HCT116 (cell line): Measurements from ENCODE around the gene PTPRCAP. TPM values are rescaled to one million over a fixed set of nuclear protein-coding genes. Genes with fewer than 3 reads are reported as not detected.

Experiments
- ATAC-seq: fragments of 200-7000 bp; cut with Tn5 transposase; 2 replicates; pipeline ENCODE4 v1.9.1; 2020; ENCODE audit warnings: mild to moderate bottlenecking, moderate library complexity
- BruUV-seq: library from RNA; stranded (reverse); fragments of 400-500 nt; replicated peaks from 2 replicates; lab custom pipeline; 2021; lab: Mats Ljungman, UMichigan
- CTCF ChIA-PET: fragments of 300-600 bp; sonication (Branson Sonifier 250); formaldehyde crosslinking; loops from one replicate; lab custom pipeline; 2021; ENCODE audit warnings: antibody characterized with exemption; lab: Charles Lee
- POLR2A ChIA-PET: fragments of 300-600, 350-600 bp; sonication (Branson Sonifier 250); formaldehyde crosslinking; loops from one replicate; lab custom pipeline; 2021; ENCODE audit warnings: antibody characterized with exemption; lab: Charles Lee
- RAD21 ChIA-PET, 2 experiments: fragments of 300-600 bp; sonication (Branson Sonifier 250); formaldehyde crosslinking; loops; one replicate each; lab custom pipeline; 2023; ENCODE audit warnings: low total read pairs in 2 of 2; ENCODE audit not compliant: uncharacterized antibody in 2 of 2, unreplicated experiment in 2 of 2, low non-redundant PET in 1 of 2; lab: Charles Lee
- DNase-seq: peaks from one replicate; pipeline ENCODE4 v3.0.0-alpha.2; 2010; ENCODE audit warnings: low read depth, low spot score
- H2AFZ ChIP-seq: fragments of 200-600 bp; shearing (Covaris generic), sonication (generic); 2 replicates; pipeline ENCODE4 v1.6.1; 2017; ENCODE audit warnings: low read depth, mixed run types, mixed read lengths, antibody characterized with exemption, low read length; ENCODE audit not compliant: poor library complexity, severe bottlenecking
- H3K27ac ChIP-seq: 2 replicates; pipeline ENCODE4 v1.5.1; 2012; ENCODE audit warnings: low read depth, low read length
- H3K27me3 ChIP-seq: fragments of 200-600 bp; sonication (generic); 2 replicates; pipeline ENCODE4 v1.6.1; 2016; ENCODE audit warnings: mixed run types, low read length, mixed read lengths; ENCODE audit not compliant: insufficient read depth
- H3K36me3 ChIP-seq, 2 experiments: fragments of 200-500 bp in 1 of 2; fragments of 200-600 bp in 1 of 2; sonication (Bioruptor generic) in 1 of 2; sonication (generic) in 1 of 2; 2 replicates each; pipeline versions ENCODE4 v1.5.1 to v1.6.1; 2014 to 2016; ENCODE audit warnings: low read length in 2 of 2, inconsistent platforms in 1 of 2, mixed read lengths in 1 of 2, mixed run types in 1 of 2; ENCODE audit not compliant: insufficient read depth in 2 of 2, control insufficient read depth in 1 of 2
- H3K4me1 ChIP-seq, 2 experiments: fragments of 200-600 bp in 1 of 2; sonication (generic) in 1 of 2; 2 replicates each; pipeline versions ENCODE4 v1.5.1 to v1.6.1; 2012 to 2017; ENCODE audit warnings: low read length in 2 of 2, inconsistent platforms in 1 of 2, mild to moderate bottlenecking in 1 of 2, mixed read lengths in 1 of 2, mixed run types in 1 of 2, moderate library complexity in 1 of 2; ENCODE audit not compliant: insufficient read depth in 2 of 2, control insufficient read depth in 1 of 2
- H3K4me2 ChIP-seq: fragments of 200-600 bp; sonication (generic); 2 replicates; pipeline ENCODE4 v1.6.1; 2017; ENCODE audit warnings: mixed run types, low read length, mixed read lengths
- H3K4me3 ChIP-seq, 2 experiments: fragments of 200-600 bp in 1 of 2; sonication (generic) in 1 of 2; replicated peaks in 1 of 2; 2 replicates each; pipeline ENCODE4 v1.5.1; 2011 to 2016; ENCODE audit warnings: low read length in 2 of 2, control low read depth in 1 of 2, low read depth in 1 of 2, mild to moderate bottlenecking in 1 of 2, mixed read lengths in 1 of 2, mixed run types in 1 of 2
- H3K79me2 ChIP-seq: fragments of 200-600 bp; sonication (generic); 2 replicates; pipeline ENCODE4 v1.6.1; 2017; ENCODE audit warnings: mild to moderate bottlenecking, mixed run types, low read length, moderate library complexity, mixed read lengths; ENCODE audit not compliant: insufficient read depth
- H3K9ac ChIP-seq: fragments of 200-600 bp; sonication (generic); 2 replicates; pipeline ENCODE4 v1.6.1; 2016; ENCODE audit warnings: low read length, mixed read lengths
- H3K9me2 ChIP-seq: fragments of 200-600 bp; sonication (generic), shearing (Covaris generic); 2 replicates; pipeline ENCODE4 v1.6.1; 2017; ENCODE audit warnings: mixed run types, mild to moderate bottlenecking, moderate library complexity; ENCODE audit not compliant: insufficient read depth
- H3K9me3 ChIP-seq, 2 experiments: fragments of 200-500 bp in 1 of 2; fragments of 200-600 bp in 1 of 2; sonication (Bioruptor generic) in 1 of 2; sonication (generic) in 1 of 2; 2 replicates each; pipeline ENCODE4 v1.6.1; 2014 to 2017; ENCODE audit warnings: low read length in 2 of 2, mixed read lengths in 2 of 2, inconsistent platforms in 1 of 2, low read depth in 1 of 2, mild to moderate bottlenecking in 1 of 2, mixed run types in 1 of 2, moderate library complexity in 1 of 2; ENCODE audit not compliant: control insufficient read depth in 1 of 2, insufficient read depth in 1 of 2
- H4K20me1 ChIP-seq: fragments of 200-600 bp; sonication (generic), shearing (Covaris generic); 2 replicates; pipeline ENCODE4 v1.6.1; 2017; ENCODE audit warnings: mixed run types, mild to moderate bottlenecking, moderate library complexity; ENCODE audit not compliant: insufficient read depth
- CEBPB ChIP-seq: IDR thresholded peaks from 2 replicates; pipeline ENCODE4 v1.6.1; 2012; ENCODE audit warnings: low read depth
- MAX ChIP-seq: IDR thresholded peaks from 2 replicates; pipeline ENCODE4 v1.6.1; 2012
- RAD21 ChIP-seq: IDR thresholded peaks from 2 replicates; pipeline ENCODE4 v1.6.1; 2012; ENCODE audit warnings: low read depth, mild to moderate bottlenecking
- SIN3A ChIP-seq: IDR thresholded peaks from 2 replicates; pipeline ENCODE4 v1.6.1; 2012; ENCODE audit warnings: low read depth
- ZFX ChIP-seq: fragments of 450-650 bp; IDR thresholded peaks from 2 replicates; pipeline ENCODE4 v1.6.1; 2017
- ZNF274 ChIP-seq: fragments of 200-500 bp; sonication (Bioruptor generic); IDR thresholded peaks from 2 replicates; pipeline ENCODE4 v1.6.1; 2014; ENCODE audit warnings: mild to moderate bottlenecking, low read depth, low read length, inconsistent platforms
- intact Hi-C: fragments of 100-400 bp; cut with micrococcal nuclease; formaldehyde crosslinking; loops from 2 replicates; pipeline ENCODE4 v1.10.0; 2022
- total RNA-seq: library from RNA; stranded (reverse); gene quantifications from one replicate; pipeline ENCODE4 v1.2.1, GENCODE V29; 2021; ENCODE audit not compliant: unreplicated experiment
- TF ChIP-seq, protein P1 (sequence below), 3 experiments: fragments of 200-600 bp in 1 of 3; sonication (generic) in 1 of 3; IDR thresholded peaks in 2 of 3; conservative IDR thresholded peaks in 1 of 3; 2 replicates each; pipeline ENCODE4 v1.5.1; 2012 to 2017; ENCODE audit warnings: low read depth in 2 of 3, low read length in 2 of 3, antibody characterized with exemption in 1 of 3, borderline replicate concordance in 1 of 3, control low read depth in 1 of 3, mild to moderate bottlenecking in 1 of 3, mixed read lengths in 1 of 3, mixed run types in 1 of 3, moderate library complexity in 1 of 3; ENCODE audit not compliant: insufficient read depth in 1 of 3

The PTPRCAP gene
- total RNA-seq, 1 experiment from 2014 or later = 1.4 TPM

DNA sequence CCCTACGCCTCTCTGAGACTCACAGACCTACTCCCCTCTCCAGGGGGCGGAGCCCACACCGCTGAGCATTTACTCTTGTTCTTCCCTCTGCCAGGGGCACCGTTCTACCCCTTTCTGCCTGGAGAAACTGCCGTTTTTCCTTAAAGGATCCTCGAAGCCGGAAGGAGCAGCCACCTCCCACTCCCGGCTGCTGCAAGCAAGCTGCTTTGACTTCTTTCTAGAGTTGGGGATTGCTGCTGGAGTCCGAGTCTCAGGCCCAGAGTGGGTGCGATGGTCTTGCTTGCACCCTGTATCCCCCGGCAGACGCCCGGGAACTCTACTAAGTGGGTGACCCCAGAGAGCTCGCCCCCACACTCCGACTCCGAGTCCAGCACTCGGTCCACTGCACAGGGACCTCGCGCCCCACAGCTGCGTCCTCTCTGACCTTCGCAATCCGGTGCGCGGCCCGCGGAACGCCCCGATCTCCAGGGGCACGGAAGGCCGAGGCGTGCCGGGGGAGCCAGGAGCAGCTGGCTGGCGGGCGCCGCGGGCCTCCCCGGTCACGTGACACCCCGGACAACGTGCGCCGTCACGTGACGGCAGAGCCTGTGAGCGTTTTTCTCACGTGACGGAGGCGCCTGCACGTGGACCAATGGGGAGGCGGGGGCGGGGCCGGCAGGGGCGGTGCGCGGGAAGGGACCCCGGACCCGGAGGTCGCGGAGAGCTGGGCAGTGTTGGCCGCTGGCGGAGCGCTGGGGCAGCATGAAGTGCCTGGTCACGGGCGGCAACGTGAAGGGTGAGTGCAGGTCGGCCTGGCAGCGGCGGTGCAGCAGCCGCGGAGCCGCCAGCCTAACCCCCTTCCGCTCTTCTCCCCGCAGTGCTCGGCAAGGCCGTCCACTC lies 45.9 kb downstream of the PTPRCAP start, which contains the start of gene RAD9A (continued):
- TF ChIP-seq, protein P1, sequence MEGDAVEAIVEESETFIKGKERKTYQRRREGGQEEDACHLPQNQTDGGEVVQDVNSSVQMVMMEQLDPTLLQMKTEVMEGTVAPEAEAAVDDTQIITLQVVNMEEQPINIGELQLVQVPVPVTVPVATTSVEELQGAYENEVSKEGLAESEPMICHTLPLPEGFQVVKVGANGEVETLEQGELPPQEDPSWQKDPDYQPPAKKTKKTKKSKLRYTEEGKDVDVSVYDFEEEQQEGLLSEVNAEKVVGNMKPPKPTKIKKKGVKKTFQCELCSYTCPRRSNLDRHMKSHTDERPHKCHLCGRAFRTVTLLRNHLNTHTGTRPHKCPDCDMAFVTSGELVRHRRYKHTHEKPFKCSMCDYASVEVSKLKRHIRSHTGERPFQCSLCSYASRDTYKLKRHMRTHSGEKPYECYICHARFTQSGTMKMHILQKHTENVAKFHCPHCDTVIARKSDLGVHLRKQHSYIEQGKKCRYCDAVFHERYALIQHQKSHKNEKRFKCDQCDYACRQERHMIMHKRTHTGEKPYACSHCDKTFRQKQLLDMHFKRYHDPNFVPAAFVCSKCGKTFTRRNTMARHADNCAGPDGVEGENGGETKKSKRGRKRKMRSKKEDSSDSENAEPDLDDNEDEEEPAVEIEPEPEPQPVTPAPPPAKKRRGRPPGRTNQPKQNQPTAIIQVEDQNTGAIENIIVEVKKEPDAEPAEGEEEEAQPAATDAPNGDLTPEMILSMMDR (IDR thresholded peaks at IDR 0.05 in 2 of 3, conservative IDR thresholded peaks at IDR 0.05 in 1 of 3; ENCODE audit: borderline replicate concordance in 1 of 3, insufficient read depth in 1 of 3, low read depth in 2 of 3, low read length in 2 of 3) = no peak
- TF ChIP-seq, all 23 proteins: peak for 5

GRCh38 chr11:67390947-67391303 lies 46.6 kb downstream of the PTPRCAP start:
- ChIA-PET CTCF (interaction anchor here (0.7 to 2.2 kb wide), 4 partner anchors 9 to 369 kb away, joined by 3 to 17 read pairs (median 10); partner anchors contain the start of gene PPP1CA), RAD21 (no interaction called here), POLR2A (no interaction called here)
- no TSS peak for BruUV-seq
- TF ChIP-seq CEBPB = no peak
- TF ChIP-seq RAD21 = no peak
- no peak for TF ChIP-seq MAX
- TF ChIP-seq ZFX = no peak
- no peak for TF ChIP-seq SIN3A
- TF ChIP-seq ZNF274 = no peak
- peak overlapping the region; percentile 96 for H3K4me2 ChIP-seq
- H2AFZ ChIP-seq = no peak overlapping the region
- H4K20me1 ChIP-seq = no peaks in the 10 kb centered on the region
- no peak for DNase-seq
- peak; percentile 14 for ATAC-seq
- intact Hi-C loops = no loop called here
- H3K27ac ChIP-seq = peak overlapping the region; percentile 85
- peak overlapping the region; percentile 83 for H3K9ac ChIP-seq
- H3K79me2 ChIP-seq = peaks cover 14% of the 10 kb centered on the region; the same call in 1 of the 2 replicates
- peaks cover 9 to 34% of the 10 kb centered on the region in 2 experiments for H3K4me1 ChIP-seq
- H3K9me2 ChIP-seq = no peaks in the 10 kb centered on the region
- peaks cover 0 to 5% of the 10 kb centered on the region in 2 experiments; a peak in 1 of 4 replicates for H3K36me3 ChIP-seq
- H3K9me3 ChIP-seq = no peaks in the 10 kb centered on the region
- H3K4me3 ChIP-seq = peak overlapping the region; percentile 69
- H3K27me3 ChIP-seq = no peaks in the 10 kb centered on the region
